Fibroblast of the conjunctiva (primary cell): Measurements from ENCODE around the gene LCN9.
"Not testable (repeated sequence)": the region's sequence is repeated elsewhere in the genome, so short reads cannot be mapped to it uniquely, and the experiment has no call there.

Source experiments
- DNase-seq: peaks from one replicate; pipeline ENCODE4 v3.0.0-alpha.2; 2010; ENCODE audit warnings: low read depth

Gene LCN9

GRCh38 chr9:135647884-135648283 lies 15.2 kb upstream of the LCN9 start:
- no peak for DNase-seq

- no peak for DNase-seq
Measured at GRCh38 chr9:135648494-135649410, 14.4 kb upstream of the LCN9 start.

- no peak for DNase-seq
Measured at GRCh38 chr9:135649508-135649907, 13.6 kb upstream of the LCN9 start.

- DNase-seq, result no peak
Measured at GRCh38 chr9:135650408-135650807, 12.7 kb upstream of the LCN9 start.

GRCh38 chr9:135655317-135655716 lies 7.8 kb upstream of the LCN9 start:
- no peak for DNase-seq

- no peak for DNase-seq
Measured at GRCh38 chr9:135657416-135657815, 5.7 kb upstream of the LCN9 start.

GRCh38 chr9:135659252-135659651 lies 3.9 kb upstream of the LCN9 start:
- no peak for DNase-seq

- DNase-seq, result no peak
Measured at GRCh38 chr9:135660407-135660806, 2.7 kb upstream of the LCN9 start.

- no peak for DNase-seq
Measured at GRCh38 chr9:135661816-135662560, 1.1 kb upstream of the LCN9 start.

- DNase-seq, result no peak
Measured at GRCh38 chr9:135663451-135663770, 302 bp downstream of the LCN9 start.

- DNase-seq, result no peak
Measured at GRCh38 chr9:135663857-135664256, 748 bp downstream of the LCN9 start.

GRCh38 chr9:135664266-135664665 lies 1.2 kb downstream of the LCN9 start:
- no peak for DNase-seq

- DNase-seq, result no peak
Measured at GRCh38 chr9:135664801-135665794, 2.0 kb downstream of the LCN9 start.

- DNase-seq, result no peak
Measured at GRCh38 chr9:135665795-135666189, 2.7 kb downstream of the LCN9 start.

GRCh38 chr9:135666534-135667462 lies 3.7 kb downstream of the LCN9 start:
- DNase-seq, result no peak

- DNase-seq, result no peak
Measured at GRCh38 chr9:135667463-135668001, 4.4 kb downstream of the LCN9 start.

GRCh38 chr9:135669018-135669417 lies 5.9 kb downstream of the LCN9 start:
- DNase-seq, result not testable (repeated sequence)

- DNase-seq, result no peak
Measured at GRCh38 chr9:135669616-135670285, 6.6 kb downstream of the LCN9 start.

- no peak for DNase-seq
Measured at GRCh38 chr9:135670721-135671590, 7.8 kb downstream of the LCN9 start.
